Natural killer cell (primary cell): ENCODE results near the gene CSF2RB. TPM values are rescaled to one million over a fixed set of nuclear protein-coding genes. Genes with fewer than 3 reads are reported as not detected.

Experiments
- ATAC-seq, 3 donors: fragments of 150-1000 bp in 2 of 3; fragments of 200-7000 bp in 1 of 3; cut with Tn5 transposase; 1 replicate in 1 of 3; 2 replicates in 2 of 3; pipeline ENCODE4 v1.10.0; 2021; ENCODE audit warnings: mild to moderate bottlenecking in 2 of 3, moderate library complexity in 2 of 3
- DNase-seq, 2 donors: peaks; one replicate each; pipeline versions ENCODE4 v3.0.0 to v3.0.0-alpha.2; 2013 to 2021; ENCODE audit warnings: mixed read lengths in 1 of 2
- H3K27ac ChIP-seq: one replicate; pipeline ENCODE4 v1.5.1; 2013; ENCODE audit warnings: mild to moderate bottlenecking, low read length
- H3K27me3 ChIP-seq: one replicate; pipeline ENCODE4 v1.6.1; 2013; ENCODE audit warnings: low read length; ENCODE audit not compliant: control insufficient read depth, insufficient read depth
- H3K36me3 ChIP-seq: one replicate; pipeline ENCODE4 v1.6.1; 2013; ENCODE audit warnings: low read length; ENCODE audit not compliant: control insufficient read depth, insufficient read depth
- H3K4me1 ChIP-seq: one replicate; pipeline ENCODE4 v1.6.1; 2013; ENCODE audit warnings: low read length; ENCODE audit not compliant: control insufficient read depth, insufficient read depth
- H3K4me3 ChIP-seq: one replicate; pipeline ENCODE4 v1.5.1; 2013; ENCODE audit warnings: low read length
- H3K9me3 ChIP-seq: one replicate; pipeline ENCODE4 v1.6.1; 2013; ENCODE audit warnings: low read length; ENCODE audit not compliant: control insufficient read depth, insufficient read depth
- H3K27ac Mint-ChIP-seq, 2 donors: one replicate each; pipeline ENCODE4 v1.8.0; 2022; ENCODE audit warnings: mild to moderate bottlenecking in 2 of 2, mixed read lengths in 2 of 2, moderate library complexity in 1 of 2
- H3K27me3 Mint-ChIP-seq, 2 donors: one replicate each; pipeline ENCODE4 v1.8.0; 2022; ENCODE audit warnings: low read depth in 2 of 2, mixed read lengths in 2 of 2
- H3K36me3 Mint-ChIP-seq: one replicate; pipeline ENCODE4 v1.8.0; 2022; ENCODE audit warnings: mixed read lengths
- H3K4me1 Mint-ChIP-seq, 2 donors: one replicate each; pipeline ENCODE4 v1.8.0; 2022; ENCODE audit warnings: mixed read lengths in 2 of 2
- H3K4me3 Mint-ChIP-seq: one replicate; pipeline ENCODE4 v1.8.0; 2022; ENCODE audit warnings: mild to moderate bottlenecking, moderate library complexity, mixed read lengths
- H3K9me3 Mint-ChIP-seq, 2 donors: one replicate each; pipeline ENCODE4 v1.8.0; 2022; ENCODE audit warnings: mixed read lengths in 2 of 2
- CTCF ChIP-seq: fragments of 200-600 bp; IDR thresholded peaks from one replicate; pipeline ENCODE4 v1.8.0; 2022; ENCODE audit warnings: antibody characterized with exemption
- whole genome bisulfite sequencing: methylation state at CpG from one replicate; pipeline ENCODE4 v1.1.7; 2013; ENCODE audit warnings: missing lambda C conversion rate; ENCODE audit not compliant: insufficient coverage; 5-methylcytosine and 5-hydroxymethylcytosine counted together
- intact Hi-C: fragments of 100-400 bp; cut with micrococcal nuclease; formaldehyde crosslinking; loops from one replicate; pipeline ENCODE4 v1.14.2; 2022
- total RNA-seq, 4 donors: library from RNA; stranded (reverse); fragments of 120-200 nt in 1 of 4; gene quantifications; one replicate each; pipeline versions ENCODE4 v1.2.3 to v1.2.4, GENCODE V29; 2013 to 2022

The CSF2RB gene
- total RNA-seq, 3 donors from 2014 or later (not counting 1 experiment from before 2014, with no cell fraction given) = 3.8 to 274 (median 8.2) TPM

- Mint-ChIP-seq H3K4me3 (no peak overlapping the region), H3K27ac (no peak overlapping the region), H3K4me1 (no peaks in the 10 kb centered on the region), H3K9me3 (peaks cover 0 to 3% of the 10 kb centered on the region in 2 donors), H3K36me3 (no peaks in the 10 kb centered on the region), H3K27me3 (peaks cover 23 to 25% of the 10 kb centered on the region in 2 donors)
- TF ChIP-seq CTCF = no peak
- Histone ChIP-seq H3K4me3 (no peak overlapping the region), H3K27me3 (no peaks in the 10 kb centered on the region), H3K9me3 (no peaks in the 10 kb centered on the region), H3K27ac (no peak overlapping the region), H3K4me1 (no peaks in the 10 kb centered on the region), H3K36me3 (no peaks in the 10 kb centered on the region)
- ATAC-seq = no peak
- WGBS = 23% methylated on average over 1 of the region's 2 CpGs
- no peak for DNase-seq
- intact Hi-C loops = no loop called here
Measured at GRCh38 chr22:36963302-36963701, 49.9 kb downstream of the CSF2RB start.

- H3K27me3 ChIP-seq = no peaks in the 10 kb centered on the region
- no peak overlapping the region for H3K27ac Mint-ChIP-seq
- no peaks in the 10 kb centered on the region for H3K4me1 Mint-ChIP-seq
- H3K4me3 Mint-ChIP-seq = no peak overlapping the region
- no peak for TF ChIP-seq CTCF
- H3K36me3 ChIP-seq = no peaks in the 10 kb centered on the region
- H3K36me3 Mint-ChIP-seq = no peaks in the 10 kb centered on the region
- H3K27ac ChIP-seq = no peak overlapping the region
- H3K9me3 Mint-ChIP-seq = no peaks in the 10 kb centered on the region
- H3K9me3 ChIP-seq = no peaks in the 10 kb centered on the region
- H3K4me3 ChIP-seq = no peak overlapping the region
- no peaks in the 10 kb centered on the region for H3K4me1 ChIP-seq
- intact Hi-C loops = no loop called here
- H3K27me3 Mint-ChIP-seq = peaks cover 22 to 25% of the 10 kb centered on the region in 2 donors
- ATAC-seq (no peak), DNase-seq (no peak)
Measured at GRCh38 chr22:36964106-36964505, 50.7 kb downstream of the CSF2RB start.

GRCh38 chr22:36965696-36966095 lies 52.3 kb downstream of the CSF2RB start:
- H3K27me3 Mint-ChIP-seq = peaks cover 22% of the 10 kb centered on the region in 2 donors
- H3K27ac Mint-ChIP-seq = no peak overlapping the region

More at GRCh38 chr22:36965696-36966095, 52.3 kb downstream of the CSF2RB start:
- Mint-ChIP-seq H3K36me3 (no peaks in the 10 kb centered on the region), H3K4me1 (no peaks in the 10 kb centered on the region), H3K4me3 (no peak overlapping the region), H3K9me3 (no peaks in the 10 kb centered on the region)
- WGBS = 43% methylated on average over 2 of the region's 2 CpGs
- H3K27ac ChIP-seq = no peak overlapping the region
- DNase-seq (no peak), ATAC-seq (no peak)
- TF ChIP-seq CTCF = no peak
- H3K4me3 ChIP-seq = no peak overlapping the region
- no peaks in the 10 kb centered on the region for H3K4me1 ChIP-seq
- intact Hi-C loops = no loop called here
- H3K36me3 ChIP-seq = no peaks in the 10 kb centered on the region
- no peaks in the 10 kb centered on the region for H3K9me3 ChIP-seq
- H3K27me3 ChIP-seq = no peaks in the 10 kb centered on the region
